H9 (cell line): ENCODE data around the gene FAM227B. TPM values are rescaled to one million over a fixed set of nuclear protein-coding genes. Genes with fewer than 3 reads are reported as not detected.
"Not testable (repeated sequence)": the region's sequence is repeated elsewhere in the genome, so short reads cannot be mapped to it uniquely, and the experiment has no call there.

Experiments used
- DNase-seq: peaks from one replicate; pipeline ENCODE4 v3.0.0-alpha.2; 2017
- H2AFZ ChIP-seq: one replicate; pipeline ENCODE4 v1.6.1; 2013; ENCODE audit warnings: mild to moderate bottlenecking, low read length, control low read depth, moderate library complexity
- H2AK5ac ChIP-seq: 2 replicates; pipeline ENCODE4 v1.6.1; 2013; ENCODE audit warnings: low read length, control low read depth, mixed read lengths; ENCODE audit not compliant: insufficient read length
- H2BK120ac ChIP-seq: one replicate; pipeline ENCODE4 v1.6.1; 2013; ENCODE audit warnings: low read depth, mild to moderate bottlenecking, low read length, control low read depth, inconsistent platforms; ENCODE audit not compliant: poor library complexity, severe bottlenecking
- H2BK12ac ChIP-seq: 2 replicates; pipeline ENCODE4 v1.6.1; 2013; ENCODE audit warnings: low read length, control low read depth, mixed read lengths, low read depth; ENCODE audit not compliant: insufficient read length
- H2BK15ac ChIP-seq: 2 replicates; pipeline ENCODE4 v1.6.1; 2013; ENCODE audit warnings: low read depth, low read length, control low read depth
- H2BK20ac ChIP-seq: one replicate; pipeline ENCODE4 v1.6.1; 2013; ENCODE audit warnings: low read depth, mild to moderate bottlenecking, low read length, control low read depth, inconsistent platforms; ENCODE audit not compliant: poor library complexity, severe bottlenecking
- H2BK5ac ChIP-seq: 2 replicates; pipeline ENCODE4 v1.6.1; 2013; ENCODE audit warnings: low read length, control low read depth, mixed read lengths; ENCODE audit not compliant: insufficient read length
- H3K14ac ChIP-seq: 2 replicates; pipeline ENCODE4 v1.6.1; 2013; ENCODE audit warnings: low read length, control low read depth; ENCODE audit not compliant: insufficient read depth
- H3K18ac ChIP-seq: 2 replicates; pipeline ENCODE4 v1.6.1; 2013; ENCODE audit warnings: low read depth, mild to moderate bottlenecking, mixed read lengths, low read length, control low read depth; ENCODE audit not compliant: insufficient read length
- H3K23ac ChIP-seq: 2 replicates; pipeline ENCODE4 v1.6.1; 2013; ENCODE audit warnings: low read length, control low read depth, mixed read lengths, low read depth; ENCODE audit not compliant: insufficient read length
- H3K23me2 ChIP-seq: 2 replicates; pipeline ENCODE4 v1.6.1; 2013; ENCODE audit warnings: low read depth, mild to moderate bottlenecking, mixed read lengths, low read length, control low read depth; ENCODE audit not compliant: insufficient read length, poor library complexity, severe bottlenecking
- H3K27ac ChIP-seq: 2 replicates; pipeline ENCODE4 v1.5.1; 2013; ENCODE audit warnings: low read length, control low read depth, mixed read lengths, low read depth; ENCODE audit not compliant: insufficient read length
- H3K27me3 ChIP-seq: 2 replicates; pipeline ENCODE4 v1.6.1; 2013; ENCODE audit warnings: low read length, control low read depth, inconsistent platforms; ENCODE audit not compliant: insufficient read depth
- H3K4ac ChIP-seq: 2 replicates; pipeline ENCODE4 v1.6.1; 2013; ENCODE audit warnings: low read depth, mild to moderate bottlenecking, control low read depth, inconsistent platforms, low read length, moderate library complexity
- H3K4me1 ChIP-seq: 2 replicates; pipeline ENCODE4 v1.6.1; 2013; ENCODE audit warnings: low read length, control low read depth, inconsistent platforms; ENCODE audit not compliant: insufficient read depth
- H3K4me2 ChIP-seq: 2 replicates; pipeline ENCODE4 v1.6.1; 2013; ENCODE audit warnings: low read length, control low read depth, mixed read lengths; ENCODE audit not compliant: insufficient read length, insufficient read depth
- H3K56ac ChIP-seq: 2 replicates; pipeline ENCODE4 v1.6.1; 2013; ENCODE audit warnings: low read depth, mild to moderate bottlenecking, mixed read lengths, low read length, control low read depth; ENCODE audit not compliant: insufficient read length
- H3K79me1 ChIP-seq: 2 replicates; pipeline ENCODE4 v1.6.1; 2013; ENCODE audit warnings: low read depth, mild to moderate bottlenecking, moderate library complexity, low read length, control low read depth, inconsistent platforms; ENCODE audit not compliant: insufficient read depth, poor library complexity, severe bottlenecking
- H3K79me2 ChIP-seq: 2 replicates; pipeline ENCODE4 v1.6.1; 2013; ENCODE audit warnings: low read length, control low read depth, inconsistent platforms; ENCODE audit not compliant: insufficient read depth
- H3K9ac ChIP-seq: 2 replicates; pipeline ENCODE4 v1.6.1; 2013; ENCODE audit warnings: low read length, control low read depth, mixed read lengths; ENCODE audit not compliant: insufficient read length; ENCODE audit errors: extremely low read depth
- H3K9me3 ChIP-seq: one replicate; pipeline ENCODE4 v1.6.1; 2013; ENCODE audit warnings: low read depth, low read length, inconsistent platforms; ENCODE audit not compliant: control insufficient read depth
- H3T11ph ChIP-seq: one replicate; pipeline ENCODE4 v1.6.1; 2013; ENCODE audit warnings: mild to moderate bottlenecking, low read length, control low read depth, inconsistent platforms
- H4K20me1 ChIP-seq: one replicate; pipeline ENCODE4 v1.6.1; 2013; ENCODE audit not compliant: control insufficient read depth, insufficient read length, insufficient read depth
- H4K5ac ChIP-seq: 2 replicates; pipeline ENCODE4 v1.6.1; 2013; ENCODE audit warnings: low read depth, mild to moderate bottlenecking, mixed read lengths, low read length, control low read depth; ENCODE audit not compliant: insufficient read length
- H4K8ac ChIP-seq: replicated peaks from 2 replicates; pipeline ENCODE4 v1.6.1; 2013; ENCODE audit warnings: low read length, control low read depth, mixed read lengths, low read depth; ENCODE audit not compliant: insufficient read length
- H4K91ac ChIP-seq: 2 replicates; pipeline ENCODE4 v1.6.1; 2013; ENCODE audit warnings: low read depth, mild to moderate bottlenecking, moderate library complexity, mixed read lengths, low read length, control low read depth; ENCODE audit not compliant: insufficient read length
- H3K27ac Mint-ChIP-seq, 3 experiments: 2 replicates in 2 of 3; 3 replicates in 1 of 3; pipeline ENCODE4 v1.8.0; 2020 to 2021; ENCODE audit warnings: mixed read lengths in 3 of 3, mild to moderate bottlenecking in 1 of 3, moderate library complexity in 1 of 3
- H3K27me3 Mint-ChIP-seq: 2 replicates; pipeline ENCODE4 v1.8.0; 2021; ENCODE audit warnings: low read depth, mild to moderate bottlenecking, moderate library complexity, mixed read lengths
- H3K36me3 Mint-ChIP-seq, 3 experiments: 2 replicates in 2 of 3; 3 replicates in 1 of 3; pipeline ENCODE4 v1.8.0; 2020 to 2021; ENCODE audit warnings: low read depth in 3 of 3, mixed read lengths in 3 of 3; ENCODE audit not compliant: insufficient read depth in 1 of 3
- H3K4me1 Mint-ChIP-seq, 2 experiments: 2 replicates each; pipeline ENCODE4 v1.8.0; 2020; ENCODE audit warnings: mixed read lengths in 2 of 2
- H3K4me3 Mint-ChIP-seq, 2 experiments: 2 replicates in 1 of 2; 3 replicates in 1 of 2; pipeline ENCODE4 v1.8.0; 2020 to 2021; ENCODE audit warnings: mild to moderate bottlenecking in 2 of 2, mixed read lengths in 2 of 2, moderate library complexity in 1 of 2
- H3K9me3 Mint-ChIP-seq, 2 experiments: 2 replicates in 1 of 2; 3 replicates in 1 of 2; pipeline ENCODE4 v1.8.0; 2020; ENCODE audit warnings: mild to moderate bottlenecking in 2 of 2, mixed read lengths in 2 of 2, moderate library complexity in 1 of 2
- WGBS: extraction: QIAGEN DNeasy Blood & Tissue Kit; methylation state at CpG from one replicate; pipeline ENCODE4 v1.1.7; 2013; ENCODE audit warnings: missing lambda C conversion rate, low lambda C conversion rate, mixed read lengths; ENCODE audit not compliant: insufficient read length; ENCODE audit errors: extremely low coverage; 5-methylcytosine and 5-hydroxymethylcytosine counted together
- total RNA-seq: library from RNA; stranded (reverse); gene quantifications from 2 replicates; pipeline ENCODE4 v1.2.1, GENCODE V29; 2021

FAM227B gene
- total RNA-seq, 1 experiment from 2014 or later: 5.5 TPM

- H2BK15ac ChIP-seq, H3K18ac ChIP-seq, H3K36me3 Mint-ChIP-seq, H2AFZ ChIP-seq, H3K79me1 ChIP-seq, H3K4ac ChIP-seq, H4K91ac ChIP-seq, H3K4me1 Mint-ChIP-seq, H3K27ac ChIP-seq, H2BK12ac ChIP-seq, H3K23ac ChIP-seq, H3K9me3 ChIP-seq, H3K4me3 Mint-ChIP-seq, H3K27me3 Mint-ChIP-seq, H4K20me1 ChIP-seq, H2BK120ac ChIP-seq, H3T11ph ChIP-seq, H2AK5ac ChIP-seq, H2BK5ac ChIP-seq, DNase-seq, H2BK20ac ChIP-seq, H3K14ac ChIP-seq, H3K9me3 Mint-ChIP-seq, H3K4me1 ChIP-seq, H3K27me3 ChIP-seq, H3K23me2 ChIP-seq, H4K8ac ChIP-seq, H4K5ac ChIP-seq, H3K4me2 ChIP-seq, H3K56ac ChIP-seq, H3K79me2 ChIP-seq, H3K9ac ChIP-seq, H3K27ac Mint-ChIP-seq: not testable (repeated sequence)
Observed at GRCh38 chr15:49478982-49479381, 141.6 kb downstream of the FAM227B start.

GRCh38 chr15:49478021-49478420, 142.6 kb downstream of the FAM227B start:
- not testable (repeated sequence) for H4K91ac ChIP-seq, H4K5ac ChIP-seq, H3K27ac ChIP-seq, H3T11ph ChIP-seq, H2AK5ac ChIP-seq, H3K14ac ChIP-seq, H3K27ac Mint-ChIP-seq, H4K8ac ChIP-seq, H3K23me2 ChIP-seq, H3K23ac ChIP-seq, H2BK20ac ChIP-seq, H2BK120ac ChIP-seq, H3K27me3 Mint-ChIP-seq, H3K9me3 ChIP-seq, H2AFZ ChIP-seq, H3K4me3 Mint-ChIP-seq, H2BK12ac ChIP-seq, H2BK15ac ChIP-seq, H3K79me1 ChIP-seq, H3K79me2 ChIP-seq, H3K4ac ChIP-seq, H3K4me2 ChIP-seq, DNase-seq, H2BK5ac ChIP-seq, H4K20me1 ChIP-seq, H3K36me3 Mint-ChIP-seq, H3K18ac ChIP-seq, H3K9me3 Mint-ChIP-seq, H3K56ac ChIP-seq, H3K27me3 ChIP-seq, H3K4me1 ChIP-seq, H3K9ac ChIP-seq, H3K4me1 Mint-ChIP-seq
- WGBS: no CpG with 5 or more reads among the region's 4 CpGs
